CD8-positive, alpha-beta memory T cell (primary cell): ENCODE measurements around the gene SHCBP1. TPM values are rescaled to one million over a fixed set of nuclear protein-coding genes. Genes with fewer than 3 reads are reported as not detected.
A peak's percentile ranks its signal among the peaks of the same experiment; 100 is the strongest.

ENCODE experiments used
- CTCF ChIA-PET: fragments of 350-600 bp; sonication (Branson Sonifier 250); formaldehyde crosslinking; loops from one replicate; lab custom pipeline; 2021; ENCODE audit warnings: antibody characterized with exemption; lab: Charles Lee
- POLR2A ChIA-PET: fragments of 350-600 bp; sonication (Branson Sonifier 250); formaldehyde crosslinking; loops from one replicate; lab custom pipeline; 2021; ENCODE audit warnings: antibody characterized with exemption; lab: Charles Lee
- DNase-seq, 5 donors: peaks; one replicate each; pipeline versions ENCODE4 v3.0.0 to v3.0.0-alpha.2; 2020 to 2022; ENCODE audit warnings: mixed read lengths in 1 of 5
- H3K27ac ChIP-seq: one replicate; pipeline ENCODE4 v1.7.0; 2013; ENCODE audit warnings: low read depth, mild to moderate bottlenecking, low read length, moderate library complexity
- H3K27me3 ChIP-seq: 2 replicates; pipeline ENCODE4 v1.7.0; 2013; ENCODE audit warnings: low read length, mild to moderate bottlenecking; ENCODE audit not compliant: insufficient read depth, poor library complexity, severe bottlenecking
- H3K36me3 ChIP-seq: 2 replicates; pipeline ENCODE4 v1.7.0; 2013; ENCODE audit warnings: mild to moderate bottlenecking, low read length, moderate library complexity; ENCODE audit not compliant: insufficient read depth
- H3K4me1 ChIP-seq: 2 replicates; pipeline ENCODE4 v1.7.0; 2013; ENCODE audit warnings: mild to moderate bottlenecking, low read length, moderate library complexity; ENCODE audit not compliant: insufficient read depth
- H3K4me3 ChIP-seq: 2 replicates; pipeline ENCODE4 v1.7.0; 2013; ENCODE audit warnings: mild to moderate bottlenecking, low read length
- H3K9me3 ChIP-seq: 2 replicates; pipeline ENCODE4 v1.7.0; 2013; ENCODE audit warnings: mild to moderate bottlenecking, low read length
- H3K27ac Mint-ChIP-seq, 8 donors: one replicate each; pipeline ENCODE4 v1.8.0; 2020 to 2021; ENCODE audit warnings: mixed read lengths in 8 of 8, mild to moderate bottlenecking in 6 of 8, inconsistent platforms in 3 of 8, moderate library complexity in 3 of 8
- H3K27me3 Mint-ChIP-seq, 2 donors: one replicate each; pipeline ENCODE4 v1.8.0; 2020 to 2021; ENCODE audit warnings: mixed read lengths in 2 of 2, mild to moderate bottlenecking in 1 of 2, moderate library complexity in 1 of 2
- H3K36me3 Mint-ChIP-seq, 3 donors: one replicate each; pipeline ENCODE4 v1.8.0; 2020 to 2021; ENCODE audit warnings: mixed read lengths in 3 of 3, inconsistent platforms in 1 of 3, mild to moderate bottlenecking in 1 of 3
- H3K4me1 Mint-ChIP-seq, 3 donors: one replicate each; pipeline ENCODE4 v1.8.0; 2020 to 2021; ENCODE audit warnings: mixed read lengths in 3 of 3, inconsistent platforms in 1 of 3, mild to moderate bottlenecking in 1 of 3
- H3K4me3 Mint-ChIP-seq, 7 donors: one replicate each; pipeline ENCODE4 v1.8.0; 2020 to 2021; ENCODE audit warnings: mixed read lengths in 7 of 7, mild to moderate bottlenecking in 6 of 7, moderate library complexity in 4 of 7, inconsistent platforms in 2 of 7
- H3K9me3 Mint-ChIP-seq, 5 donors: one replicate each; pipeline ENCODE4 v1.8.0; 2020 to 2022; ENCODE audit warnings: mixed read lengths in 5 of 5, mild to moderate bottlenecking in 3 of 5, moderate library complexity in 2 of 5, inconsistent platforms in 1 of 5
- polyA plus RNA-seq: library from polyadenylated mRNA; unstranded; fragments of 300-500 nt; fragmentation: Illumina TruSeq; gene quantifications from one replicate; pipeline ENCODE4 v1.2.3, GENCODE V29; 2021
- total RNA-seq, 2 experiments: library from RNA; stranded (reverse); gene quantifications; one replicate each; pipeline ENCODE4 v1.2.3, GENCODE V29; 2021

SHCBP1 gene, protein sequence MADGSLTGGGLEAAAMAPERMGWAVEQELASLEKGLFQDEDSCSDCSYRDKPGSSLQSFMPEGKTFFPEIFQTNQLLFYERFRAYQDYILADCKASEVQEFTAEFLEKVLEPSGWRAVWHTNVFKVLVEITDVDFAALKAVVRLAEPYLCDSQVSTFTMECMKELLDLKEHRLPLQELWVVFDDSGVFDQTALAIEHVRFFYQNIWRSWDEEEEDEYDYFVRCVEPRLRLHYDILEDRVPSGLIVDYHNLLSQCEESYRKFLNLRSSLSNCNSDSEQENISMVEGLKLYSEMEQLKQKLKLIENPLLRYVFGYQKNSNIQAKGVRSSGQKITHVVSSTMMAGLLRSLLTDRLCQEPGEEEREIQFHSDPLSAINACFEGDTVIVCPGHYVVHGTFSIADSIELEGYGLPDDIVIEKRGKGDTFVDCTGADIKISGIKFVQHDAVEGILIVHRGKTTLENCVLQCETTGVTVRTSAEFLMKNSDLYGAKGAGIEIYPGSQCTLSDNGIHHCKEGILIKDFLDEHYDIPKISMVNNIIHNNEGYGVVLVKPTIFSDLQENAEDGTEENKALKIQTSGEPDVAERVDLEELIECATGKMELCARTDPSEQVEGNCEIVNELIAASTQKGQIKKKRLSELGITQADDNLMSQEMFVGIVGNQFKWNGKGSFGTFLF
- total RNA-seq, result 10 to 100 TPM; 35.6 to 38.2 TPM
- 1.1 TPM for polyA plus RNA-seq

DNA sequence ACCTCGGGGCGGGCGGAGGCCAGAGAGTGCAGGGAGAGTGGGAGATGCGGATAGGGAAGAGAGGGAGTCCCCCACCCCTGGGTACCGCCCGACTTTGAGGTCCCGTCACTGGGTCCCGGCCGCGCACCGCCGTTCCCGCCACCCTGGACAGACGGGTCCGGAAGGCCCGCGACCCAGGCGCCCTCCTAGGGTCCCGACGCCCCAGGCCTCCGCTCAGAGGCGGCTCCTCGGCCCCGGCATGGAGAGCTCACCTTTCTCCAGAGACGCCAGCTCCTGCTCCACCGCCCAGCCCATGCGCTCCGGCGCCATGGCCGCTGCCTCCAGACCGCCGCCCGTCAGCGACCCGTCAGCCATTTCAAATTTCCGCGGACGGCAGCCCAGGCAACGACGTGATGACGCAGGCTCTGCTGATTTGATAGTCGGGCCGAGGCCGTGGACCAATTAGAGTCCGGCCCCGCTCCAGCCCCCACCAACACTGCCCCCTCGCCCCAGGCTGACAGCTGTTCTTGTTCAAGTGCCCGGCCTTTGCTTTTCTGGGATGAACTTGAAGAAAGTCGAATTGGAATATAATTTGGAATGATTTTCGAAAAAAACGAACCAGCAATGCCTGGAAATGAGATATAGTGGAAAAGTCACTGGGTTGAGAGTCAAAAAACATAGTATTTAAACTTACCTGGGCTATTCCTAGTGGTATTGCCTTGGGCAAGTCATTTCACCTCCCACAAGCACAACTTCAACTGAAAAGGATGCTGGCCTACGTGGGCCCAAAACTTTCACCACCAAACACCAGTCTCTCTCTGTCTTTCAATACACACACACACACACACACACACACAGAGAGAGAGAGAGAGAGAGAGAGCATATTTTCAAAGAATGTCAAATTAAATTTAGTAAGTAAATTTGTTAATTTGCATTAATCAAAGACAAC lies at the start of gene SHCBP1:
SHCBP1 (minus strand) TSS at position 374 of the 928 bp plus-strand sequence; CDS start at position 354, 20 bp downstream.
- Histone ChIP-seq H3K4me1 (peaks cover 4% of the 10 kb centered on the region), H3K27ac (peak within 1 kb of the TSS; percentile 59), H3K4me3 (peak within 1 kb of the TSS; percentile 67), H3K9me3 (no peaks in the 10 kb centered on the region), H3K27me3 (no peaks in the 10 kb centered on the region), H3K36me3 (no peaks in the 10 kb centered on the region)
- DNase-seq, result peak; percentile 24 to 77 (median 56)
- POLR2A ChIA-PET, result no interaction called here
- peak within 1 kb of the TSS; percentile 58 to 92 (median 76) for H3K27ac Mint-ChIP-seq
- H3K36me3 Mint-ChIP-seq, result peaks cover 0 to 2% (median 0%) of the 10 kb centered on the region in 3 donors
- peaks cover 22 to 25% (median 24%) of the 10 kb centered on the region in 3 donors for H3K4me1 Mint-ChIP-seq
- CTCF ChIA-PET, result no interaction called here
- H3K27me3 Mint-ChIP-seq, result no peaks in the 10 kb centered on the region
- H3K4me3 Mint-ChIP-seq, result peak within 1 kb of the TSS; percentile 87 to 95 (median 91)
- no peaks in the 10 kb centered on the region for H3K9me3 Mint-ChIP-seq

DNA sequence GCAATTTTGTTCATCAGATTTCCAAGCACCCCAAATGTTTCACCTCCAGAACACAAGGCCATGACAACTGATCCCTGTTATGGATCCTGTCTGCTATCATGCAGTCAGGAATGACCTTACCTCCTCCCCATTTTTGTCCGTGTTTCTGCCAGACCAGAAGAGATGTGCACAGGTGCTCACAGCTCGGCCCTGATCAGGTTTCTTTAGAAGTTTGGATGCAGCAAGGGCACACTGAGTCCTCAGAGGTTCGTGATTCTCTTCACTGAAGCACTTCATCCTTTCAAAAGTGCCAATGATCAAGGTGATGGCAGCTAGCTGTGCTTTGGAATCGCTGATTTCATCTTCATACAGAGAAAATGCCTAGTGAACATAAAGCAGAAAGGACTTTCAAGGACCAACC lies 40.9 kb upstream of the SHCBP1 start:
- Mint-ChIP-seq H3K4me3 (no peak overlapping the region), H3K4me1 (peaks cover 0 to 7% (median 1%) of the 10 kb centered on the region in 3 donors), H3K27ac (no peak overlapping the region), H3K9me3 (no peaks in the 10 kb centered on the region), H3K27me3 (no peaks in the 10 kb centered on the region), H3K36me3 (peaks cover 0 to 70% (median 12%) of the 10 kb centered on the region in 3 donors)
- H3K4me3 ChIP-seq, result no peak overlapping the region
- no peak for DNase-seq
- no peaks in the 10 kb centered on the region for H3K9me3 ChIP-seq
- no peaks in the 10 kb centered on the region for H3K4me1 ChIP-seq
- no peaks in the 10 kb centered on the region for H3K27me3 ChIP-seq
- H3K27ac ChIP-seq, result no peak overlapping the region
- H3K36me3 ChIP-seq, result peaks cover 19% of the 10 kb centered on the region
- POLR2A ChIA-PET, result no interaction called here
- CTCF ChIA-PET, result no interaction called here

DNA sequence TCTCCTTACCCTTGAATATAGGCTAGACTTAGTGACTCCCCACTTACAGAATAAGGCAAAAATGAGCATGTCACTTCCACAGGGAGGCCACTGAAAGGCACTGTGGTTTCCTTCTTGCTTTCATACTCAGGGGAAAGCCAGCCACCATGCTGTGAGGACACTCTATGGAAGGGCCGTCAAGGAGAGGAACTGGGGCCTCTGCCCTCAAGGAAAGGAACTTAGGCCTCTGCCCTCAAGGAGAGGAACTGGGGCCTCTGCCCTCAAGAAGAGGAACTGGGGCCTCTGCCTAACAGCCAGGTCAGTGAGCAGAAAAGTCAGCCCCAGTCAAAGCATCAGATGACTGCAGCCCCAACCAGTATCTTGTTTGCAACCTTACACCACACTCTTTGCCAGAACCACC lies 37.7 kb upstream of the SHCBP1 start:
- H3K36me3 ChIP-seq, result peaks cover 19% of the 10 kb centered on the region

DNA sequence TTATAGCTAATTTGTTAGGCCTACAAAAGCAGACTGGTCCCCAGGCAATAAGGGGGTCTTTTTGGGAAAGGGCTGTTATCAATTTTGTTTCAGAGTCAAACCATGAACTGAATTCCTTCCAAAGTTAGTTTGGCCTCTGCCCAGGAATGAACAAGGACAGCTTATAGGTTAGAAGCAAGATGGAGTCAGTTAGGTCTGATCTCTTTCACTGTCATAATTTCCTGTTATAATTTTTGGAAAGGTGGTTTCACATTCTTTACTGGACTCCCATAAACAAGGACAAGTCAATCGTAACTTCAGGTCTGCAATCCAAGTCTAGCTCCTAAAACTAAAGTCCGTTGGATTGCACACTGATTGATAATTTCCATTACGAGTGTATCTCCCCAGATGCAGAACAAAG lies 30.1 kb upstream of the SHCBP1 start:
- Mint-ChIP-seq H3K27me3 (no peaks in the 10 kb centered on the region), H3K4me1 (no peaks in the 10 kb centered on the region), H3K9me3 (peaks cover 0 to 2% (median 0%) of the 10 kb centered on the region in 5 donors), H3K27ac (no peak overlapping the region), H3K36me3 (peaks cover 0 to 14% (median 11%) of the 10 kb centered on the region in 3 donors), H3K4me3 (no peak overlapping the region)
- no peaks in the 10 kb centered on the region for H3K36me3 ChIP-seq
- no peaks in the 10 kb centered on the region for H3K9me3 ChIP-seq
- no peaks in the 10 kb centered on the region for H3K27me3 ChIP-seq
- no peak overlapping the region for H3K27ac ChIP-seq
- ChIA-PET CTCF (interaction anchor here (1.2 kb wide), 1 partner anchor 139 kb away, joined by 3 read pairs; no protein-coding TSS in a partner anchor), POLR2A (interaction anchor here (0.6 kb wide), 1 partner anchor 1957 kb away, joined by 3 read pairs; no protein-coding TSS in a partner anchor)
- DNase-seq, result no peak
- no peaks in the 10 kb centered on the region for H3K4me1 ChIP-seq
- no peak overlapping the region for H3K4me3 ChIP-seq

More for the DNA sequence above, 37.7 kb upstream of the SHCBP1 start:
- DNase-seq, result no peak
- ChIA-PET POLR2A (no interaction called here), CTCF (interaction anchor here (2.3 kb wide), 1 partner anchor 15 kb away, joined by 4 read pairs; no protein-coding TSS in a partner anchor)
- H3K27ac Mint-ChIP-seq, result peak overlapping the region in 6 of 8 donors; percentile 4 to 78 (median 32)
- H3K9me3 ChIP-seq, result no peaks in the 10 kb centered on the region
- H3K36me3 Mint-ChIP-seq, result peaks cover 0 to 54% (median 9%) of the 10 kb centered on the region in 3 donors
- H3K27ac ChIP-seq, result no peak overlapping the region
- no peaks in the 10 kb centered on the region for H3K27me3 ChIP-seq
- no peaks in the 10 kb centered on the region for H3K27me3 Mint-ChIP-seq
- no peak overlapping the region for H3K4me3 Mint-ChIP-seq
- no peak overlapping the region for H3K4me3 ChIP-seq
- no peaks in the 10 kb centered on the region for H3K9me3 Mint-ChIP-seq
- H3K4me1 ChIP-seq, result no peaks in the 10 kb centered on the region
- H3K4me1 Mint-ChIP-seq, result peaks cover 0 to 7% (median 1%) of the 10 kb centered on the region in 3 donors

DNA sequence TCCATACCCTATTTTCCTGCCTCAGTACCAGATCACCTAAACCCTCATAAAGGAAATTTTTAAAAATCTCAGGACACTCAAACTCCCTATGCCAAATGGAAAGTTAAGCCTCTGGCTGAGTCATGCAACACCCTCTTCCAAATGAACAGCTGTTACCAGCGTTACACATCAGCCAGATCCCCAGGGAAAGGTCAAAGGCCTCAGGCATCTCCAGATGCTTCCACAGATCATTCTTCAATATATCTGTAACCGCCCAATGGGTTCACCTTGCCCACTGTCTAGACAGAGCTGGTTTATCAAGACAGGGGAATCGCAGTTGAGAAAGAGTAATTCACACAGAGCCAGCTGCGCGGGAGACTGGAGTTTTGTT lies 29.1 kb upstream of the SHCBP1 start:
- H3K9me3 Mint-ChIP-seq, result peaks cover 0 to 6% (median 0%) of the 10 kb centered on the region in 5 donors
- no peak overlapping the region for H3K4me3 ChIP-seq
- no peaks in the 10 kb centered on the region for H3K27me3 Mint-ChIP-seq
- H3K27ac Mint-ChIP-seq, result no peak overlapping the region
- H3K9me3 ChIP-seq, result no peaks in the 10 kb centered on the region
- no peak for DNase-seq
- no peaks in the 10 kb centered on the region for H3K4me1 Mint-ChIP-seq
- ChIA-PET CTCF (interaction anchor here (1.2 kb wide), 1 partner anchor 138 kb away, joined by 3 read pairs; no protein-coding TSS in a partner anchor), POLR2A (no interaction called here)
- H3K36me3 Mint-ChIP-seq, result peaks cover 6 to 9% (median 9%) of the 10 kb centered on the region in 3 donors
- H3K36me3 ChIP-seq, result no peaks in the 10 kb centered on the region
- H3K27me3 ChIP-seq, result no peaks in the 10 kb centered on the region
- H3K4me1 ChIP-seq, result no peaks in the 10 kb centered on the region
- no peak overlapping the region for H3K27ac ChIP-seq
- no peak overlapping the region for H3K4me3 Mint-ChIP-seq

DNA sequence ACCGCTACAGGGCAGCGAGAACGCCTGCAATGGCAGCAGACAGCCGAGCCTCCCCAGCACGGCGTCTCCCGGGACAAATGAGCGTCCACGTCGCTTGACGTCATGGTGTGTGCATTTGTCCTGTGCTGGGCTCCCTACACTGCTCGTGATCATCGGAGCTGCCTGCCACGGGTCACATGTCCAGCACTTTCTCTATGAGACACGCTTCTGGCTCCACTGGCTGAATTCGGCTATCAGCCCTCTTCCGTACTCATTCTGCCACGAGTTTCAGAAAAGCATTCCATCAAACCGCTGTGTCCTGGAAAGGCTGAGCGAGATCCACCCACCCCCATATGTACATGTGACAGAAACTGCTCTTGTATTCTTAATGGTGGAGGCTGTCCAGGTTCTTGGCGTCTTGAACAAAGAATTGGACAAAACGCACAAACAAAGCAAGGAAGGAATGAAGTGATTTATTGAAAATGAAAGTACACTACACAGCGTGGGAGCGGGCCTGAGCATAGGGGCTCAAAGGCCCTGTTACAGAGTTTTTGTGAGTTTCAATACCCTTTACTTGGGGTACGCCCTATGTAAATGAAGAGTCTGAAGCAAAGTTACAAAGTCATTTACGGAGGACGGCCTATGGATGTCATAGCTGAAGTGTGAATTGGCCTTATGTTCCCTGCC lies 28.5 kb upstream of the SHCBP1 start:
- DNase-seq, result no peak
- Histone ChIP-seq H3K4me3 (no peak overlapping the region), H3K27me3 (no peaks in the 10 kb centered on the region), H3K27ac (no peak overlapping the region), H3K9me3 (no peaks in the 10 kb centered on the region), H3K36me3 (no peaks in the 10 kb centered on the region), H3K4me1 (no peaks in the 10 kb centered on the region)
- no peaks in the 10 kb centered on the region for H3K4me1 Mint-ChIP-seq
- ChIA-PET CTCF (no interaction called here), POLR2A (no interaction called here)
- peaks cover 6 to 14% (median 7%) of the 10 kb centered on the region in 3 donors for H3K36me3 Mint-ChIP-seq
- no peak overlapping the region for H3K4me3 Mint-ChIP-seq
- H3K27ac Mint-ChIP-seq, result no peak overlapping the region
- no peaks in the 10 kb centered on the region for H3K27me3 Mint-ChIP-seq
- peaks cover 4 to 11% (median 4%) of the 10 kb centered on the region in 5 donors for H3K9me3 Mint-ChIP-seq

DNA sequence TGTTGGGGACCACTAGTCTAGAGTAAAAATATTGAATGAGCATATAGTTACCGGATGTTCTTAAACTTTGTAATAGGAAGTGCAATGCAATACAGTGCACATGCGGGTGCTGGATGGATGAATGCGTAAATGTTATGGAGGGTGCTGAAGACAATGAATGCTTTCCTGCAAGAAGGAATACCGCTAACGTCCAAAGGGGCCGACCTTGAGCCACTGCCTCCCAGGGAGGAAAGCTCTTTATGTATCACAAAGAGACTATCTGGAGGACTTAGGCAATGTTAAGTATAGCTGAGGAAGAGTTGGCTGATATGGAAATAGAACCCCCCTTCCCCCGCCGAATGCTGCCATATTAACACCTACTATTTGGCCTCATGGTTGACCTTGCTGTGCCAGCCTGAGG lies 27.5 kb upstream of the SHCBP1 start:
- Histone ChIP-seq H3K27me3 (no peaks in the 10 kb centered on the region), H3K4me1 (no peaks in the 10 kb centered on the region), H3K4me3 (no peak overlapping the region), H3K27ac (no peak overlapping the region), H3K36me3 (no peaks in the 10 kb centered on the region), H3K9me3 (no peaks in the 10 kb centered on the region)
- H3K27me3 Mint-ChIP-seq, result peaks cover 0 to 1% of the 10 kb centered on the region in 2 donors
- no peak for DNase-seq
- H3K9me3 Mint-ChIP-seq, result peaks cover 11 to 22% (median 14%) of the 10 kb centered on the region in 5 donors
- H3K36me3 Mint-ChIP-seq, result peaks cover 7 to 25% (median 14%) of the 10 kb centered on the region in 3 donors
- H3K27ac Mint-ChIP-seq, result no peak overlapping the region
- no peak overlapping the region for H3K4me3 Mint-ChIP-seq
- ChIA-PET CTCF (no interaction called here), POLR2A (no interaction called here)
- H3K4me1 Mint-ChIP-seq, result no peaks in the 10 kb centered on the region
